HG02623 (cell line): ENCODE results near the gene TMCC3.
"Not testable (repeated sequence)": the region's sequence is repeated elsewhere in the genome, so short reads cannot be mapped to it uniquely, and the experiment has no call there.

Experiments
- ATAC-seq: cut with Tn5 transposase; IDR thresholded peaks from one replicate; pipeline ENCODE4 v1.9.1; 2021; ENCODE audit warnings: moderate library complexity; ENCODE audit not compliant: unreplicated experiment

TMCC3 gene

DNA sequence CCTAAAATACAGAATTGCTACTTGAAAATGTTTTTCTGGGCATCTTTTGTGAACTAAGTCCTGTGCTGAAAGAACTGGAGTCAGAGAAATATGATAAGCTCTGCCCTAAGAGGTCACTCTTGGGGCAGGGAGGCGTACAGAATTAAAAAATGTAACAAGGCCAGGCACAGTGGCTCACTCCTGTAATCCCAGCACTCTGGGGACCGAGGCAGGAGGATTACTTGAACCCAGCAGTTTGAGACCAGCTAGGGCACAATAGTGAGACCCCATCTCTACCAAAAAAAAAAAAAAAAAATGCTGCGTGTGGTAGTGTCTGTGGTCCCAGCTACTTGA lies 46.0 kb downstream of the TMCC3 start:
- no peak for ATAC-seq

DNA sequence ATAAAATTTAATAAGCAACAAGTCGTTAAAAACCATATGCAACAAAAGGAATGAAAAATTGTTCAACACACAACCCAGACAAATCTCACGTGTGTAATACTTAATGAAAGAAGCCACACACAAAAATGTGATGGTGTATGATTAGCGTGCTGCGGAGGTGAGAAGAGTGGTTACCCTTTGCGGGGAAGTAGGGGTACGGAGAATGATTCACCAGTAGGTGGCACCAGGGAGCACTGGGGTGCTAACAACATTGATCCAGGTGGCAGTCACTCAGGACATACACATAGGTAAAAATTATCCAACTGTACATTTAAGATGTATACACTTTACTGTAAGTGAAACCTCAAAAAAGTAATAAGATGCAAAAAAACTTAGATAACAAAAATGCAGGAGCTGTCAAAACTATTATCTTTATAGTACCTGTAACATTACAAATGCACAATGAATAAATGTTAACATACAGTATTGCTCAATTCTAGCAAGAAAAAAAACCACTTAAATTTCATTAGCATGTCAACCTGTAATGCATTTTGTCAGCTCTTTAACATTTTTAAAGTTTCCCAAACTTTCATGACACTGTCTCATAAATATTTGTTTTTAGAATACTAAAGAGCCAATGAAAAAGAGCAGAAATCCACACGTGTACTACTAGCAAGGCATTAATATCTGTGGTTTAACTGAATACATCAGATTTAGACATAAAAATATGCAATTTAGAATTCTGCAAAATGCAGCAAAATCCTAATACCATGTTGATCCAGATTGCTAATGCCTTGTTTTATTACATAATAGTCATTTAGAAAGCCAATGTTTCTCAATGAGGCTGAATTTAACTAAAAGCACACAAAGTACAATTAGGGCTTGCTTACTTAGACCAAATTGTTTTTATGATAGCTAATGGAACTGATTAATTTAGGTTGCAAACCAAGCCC lies 46.7 kb downstream of the TMCC3 start:
- ATAC-seq: no peak

DNA sequence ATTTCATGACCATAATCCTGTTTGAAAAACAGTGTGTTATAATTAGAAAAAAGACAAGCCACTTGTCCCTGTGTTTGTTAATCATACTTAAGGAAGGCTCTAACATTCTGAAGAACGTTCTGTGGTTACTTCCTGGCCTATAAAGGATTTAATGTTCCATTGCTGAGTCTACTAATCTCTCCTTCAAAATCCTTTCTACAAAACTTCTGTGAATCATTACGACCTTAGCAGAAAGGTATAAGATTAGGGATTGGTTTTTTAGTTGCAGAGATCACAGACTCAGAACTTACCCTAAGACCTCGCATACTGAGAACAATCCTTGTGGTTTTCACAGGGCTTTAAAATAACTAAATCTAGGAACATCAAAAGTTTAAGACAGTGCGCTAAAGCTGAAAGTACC lies 48.3 kb downstream of the TMCC3 start:
- no peak for ATAC-seq

DNA sequence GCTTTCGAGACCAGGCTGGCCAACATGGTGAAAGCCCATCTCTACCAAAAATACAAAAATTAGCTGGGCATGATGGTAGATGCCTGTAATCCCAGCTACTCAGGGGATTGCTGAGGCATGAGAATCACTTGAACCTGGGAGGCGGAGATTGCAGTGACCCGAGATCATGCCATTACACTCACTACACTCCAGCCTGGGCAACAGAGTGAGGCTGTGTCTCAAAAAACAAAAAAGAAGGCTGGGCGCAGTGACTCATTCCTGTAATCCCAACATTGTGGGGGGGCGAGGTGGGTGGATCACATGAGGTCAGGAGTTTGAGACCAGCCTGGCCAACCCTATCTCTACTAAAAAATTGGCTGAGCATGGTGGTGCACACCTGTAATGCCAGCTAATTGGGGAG lies 49.0 kb downstream of the TMCC3 start:
- not testable (repeated sequence) for ATAC-seq

DNA sequence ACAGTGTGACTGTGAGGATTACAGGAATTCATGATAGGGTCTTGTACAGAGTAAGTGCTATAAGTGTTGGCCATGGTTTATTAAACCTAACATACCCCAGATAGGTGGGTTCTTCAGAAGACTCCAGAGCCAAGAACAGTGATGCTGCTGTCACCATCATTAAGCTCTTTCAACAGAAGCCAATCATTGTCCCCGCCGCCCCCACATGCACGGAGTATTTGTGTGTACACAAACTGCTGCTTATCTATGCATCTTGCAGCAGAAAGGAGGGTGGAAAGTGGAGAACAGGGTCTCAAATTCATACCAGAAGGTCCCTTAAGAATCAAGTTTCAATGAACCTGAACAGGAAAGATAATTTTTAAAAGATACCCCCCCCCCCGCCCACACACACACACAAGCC lies 51.2 kb downstream of the TMCC3 start:
- no peak for ATAC-seq

DNA sequence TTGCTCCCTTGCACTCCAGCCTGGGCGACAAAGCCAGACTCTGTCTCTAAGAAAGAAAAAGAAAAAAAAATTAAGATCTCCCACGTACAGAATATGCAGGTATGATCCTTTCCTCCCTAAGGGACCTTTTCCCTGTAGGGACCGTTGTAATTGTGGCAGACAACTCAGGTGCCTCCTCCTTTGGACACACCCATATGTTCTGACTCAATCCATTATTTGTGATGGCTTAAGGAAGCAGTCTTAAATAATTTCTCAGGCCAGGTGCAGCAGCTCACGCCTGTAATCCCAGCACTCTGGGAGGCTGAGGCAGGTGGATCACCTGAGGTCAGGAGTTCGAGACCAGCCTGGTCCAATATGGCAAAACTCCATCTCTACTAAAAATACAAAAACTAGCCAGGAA lies 53.1 kb downstream of the TMCC3 start:
- no peak for ATAC-seq

DNA sequence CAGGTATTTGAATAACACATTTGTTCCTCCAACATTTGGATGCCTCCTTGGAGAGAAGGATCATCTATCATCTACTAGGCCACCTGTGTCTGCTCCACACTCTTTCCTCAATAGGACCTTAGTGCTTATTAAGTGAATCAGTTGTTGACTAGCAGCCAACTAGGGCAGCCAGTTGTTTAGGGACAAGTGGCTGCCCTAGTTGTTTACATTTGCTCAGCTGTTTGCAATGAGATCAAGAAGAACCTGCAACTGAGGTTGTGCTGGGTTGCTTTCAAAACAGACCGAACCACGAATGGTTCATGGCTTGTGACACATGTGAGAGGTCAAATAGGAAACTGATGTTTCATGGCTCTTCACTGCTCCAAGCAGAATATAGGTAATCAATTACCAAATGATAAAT lies 53.8 kb downstream of the TMCC3 start:
- no peak for ATAC-seq

DNA sequence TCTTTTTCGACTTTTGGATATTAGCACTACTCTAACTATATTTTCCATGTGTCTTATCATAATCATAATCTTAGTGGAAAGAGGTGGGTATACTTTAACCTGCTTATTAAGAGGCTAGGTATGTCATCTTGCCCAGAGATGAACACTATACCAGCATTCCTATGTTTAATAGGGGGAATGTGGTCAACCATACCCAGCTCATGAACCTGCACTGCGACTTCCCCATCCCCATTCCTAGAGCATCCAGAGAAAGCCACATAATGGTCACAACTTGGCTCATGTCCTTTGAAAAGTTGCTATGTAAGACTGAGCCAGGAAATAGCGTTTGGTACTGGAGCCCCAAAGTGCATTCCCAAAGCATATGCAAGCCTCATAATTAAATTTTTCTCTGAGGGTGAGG lies 55.2 kb downstream of the TMCC3 start:
- ATAC-seq: no peak

DNA sequence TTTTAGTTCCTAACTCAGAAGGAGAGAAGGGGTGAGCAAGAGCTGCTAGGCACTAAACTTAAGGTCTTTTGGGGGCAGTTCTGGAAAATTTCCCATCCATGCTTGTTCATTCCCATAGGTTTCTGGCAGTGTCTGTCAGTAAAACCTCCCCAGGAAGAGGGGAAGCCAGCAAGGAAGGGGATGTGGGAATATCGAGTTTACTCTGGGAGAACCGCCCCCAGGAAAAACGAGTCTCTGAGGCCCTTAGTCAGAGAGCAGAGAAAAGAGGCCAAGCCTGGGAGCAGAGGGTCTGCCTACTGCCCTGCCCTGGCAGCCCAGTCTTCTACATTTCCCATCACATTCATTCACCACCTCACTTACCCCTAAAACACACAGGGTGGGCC lies 55.9 kb downstream of the TMCC3 start:
- no peak for ATAC-seq

DNA sequence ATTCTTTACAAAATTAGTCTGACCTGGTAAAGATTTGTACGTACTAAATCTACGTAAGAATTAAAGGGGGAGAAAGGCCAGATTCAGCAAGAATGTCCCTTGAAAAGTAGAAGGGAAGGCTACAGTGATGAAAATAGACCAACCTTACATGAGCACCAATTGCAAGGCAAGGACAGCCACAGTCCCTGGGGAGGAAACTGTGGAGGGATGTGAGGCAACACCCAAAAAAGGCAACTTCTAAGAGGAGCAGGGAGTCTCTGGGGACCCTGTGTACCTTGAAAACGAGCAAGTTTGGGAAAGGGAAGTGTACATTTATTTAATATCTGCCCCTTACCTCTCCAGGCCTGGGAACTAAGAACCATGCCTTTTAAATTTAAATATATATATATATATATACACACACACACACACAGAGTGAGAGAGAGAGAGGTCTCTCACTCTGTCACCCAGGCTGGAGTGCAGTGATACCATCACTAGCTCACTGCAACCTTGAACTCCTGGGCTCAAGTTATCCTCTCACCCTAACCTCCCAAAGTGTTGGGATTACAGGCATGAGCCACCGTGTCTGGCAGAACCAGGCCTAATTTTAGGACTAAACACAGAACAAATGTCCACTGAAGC lies 56.4 kb downstream of the TMCC3 start:
- ATAC-seq: peak; percentile 48

DNA sequence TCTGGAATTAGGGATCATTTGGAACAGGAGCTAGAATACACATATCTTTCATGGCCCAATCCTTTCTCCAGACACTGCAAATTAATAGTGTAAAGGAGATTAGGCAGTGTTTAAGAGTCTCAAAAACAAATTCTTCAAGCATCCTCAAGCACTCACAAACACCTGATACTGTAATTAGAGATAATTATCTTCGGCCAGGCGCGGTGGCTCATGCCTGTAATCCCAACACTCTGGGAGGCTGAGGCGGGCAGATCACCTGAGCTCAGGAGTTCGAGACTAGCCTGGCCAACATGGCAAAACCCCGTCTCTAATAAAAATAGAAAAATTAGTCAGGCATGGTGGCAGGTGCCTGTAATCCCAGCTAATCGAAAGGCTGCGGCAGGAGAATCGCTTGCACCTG lies 57.6 kb downstream of the TMCC3 start:
- not testable (repeated sequence) for ATAC-seq

DNA sequence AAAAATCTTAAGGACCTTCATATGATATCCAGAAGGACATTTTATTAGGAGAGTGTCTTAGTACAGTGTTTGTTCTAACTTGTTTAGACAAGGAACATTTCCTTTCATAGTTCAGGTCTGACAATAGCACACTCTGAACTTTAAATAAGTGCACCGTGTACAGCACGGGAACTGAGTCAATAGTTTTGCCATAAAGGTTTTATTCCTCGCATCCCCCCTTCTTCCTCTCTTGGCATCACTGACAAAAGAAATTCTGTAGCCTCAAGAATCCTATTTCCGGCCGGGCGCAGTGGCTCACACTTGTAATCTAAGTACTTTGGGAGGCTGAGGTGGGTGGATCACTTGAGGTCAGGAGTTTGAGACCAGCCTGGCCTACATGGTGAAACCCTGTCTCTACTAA lies 58.3 kb downstream of the TMCC3 start:
- ATAC-seq: no peak

DNA sequence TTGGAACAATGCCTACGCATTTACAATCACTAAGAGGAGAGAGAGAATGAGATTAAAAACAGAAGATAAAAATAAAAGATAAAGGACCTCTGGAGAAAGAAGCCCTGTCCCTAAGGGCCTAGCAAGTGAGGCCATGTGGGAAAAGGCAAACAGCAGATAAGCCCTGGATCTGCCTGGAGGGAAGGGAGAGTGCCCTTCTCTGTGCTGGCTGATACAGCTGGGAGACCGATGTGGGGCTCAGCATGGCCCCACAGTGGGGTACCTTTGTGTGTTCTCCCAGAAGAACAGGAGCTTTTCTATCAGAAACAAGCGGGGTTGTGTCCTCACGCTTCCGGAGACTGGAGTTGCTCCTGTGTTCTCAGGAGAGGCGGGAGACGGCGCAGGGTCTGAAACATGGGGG lies 59.9 kb downstream of the TMCC3 start:
- ATAC-seq: no peak

DNA sequence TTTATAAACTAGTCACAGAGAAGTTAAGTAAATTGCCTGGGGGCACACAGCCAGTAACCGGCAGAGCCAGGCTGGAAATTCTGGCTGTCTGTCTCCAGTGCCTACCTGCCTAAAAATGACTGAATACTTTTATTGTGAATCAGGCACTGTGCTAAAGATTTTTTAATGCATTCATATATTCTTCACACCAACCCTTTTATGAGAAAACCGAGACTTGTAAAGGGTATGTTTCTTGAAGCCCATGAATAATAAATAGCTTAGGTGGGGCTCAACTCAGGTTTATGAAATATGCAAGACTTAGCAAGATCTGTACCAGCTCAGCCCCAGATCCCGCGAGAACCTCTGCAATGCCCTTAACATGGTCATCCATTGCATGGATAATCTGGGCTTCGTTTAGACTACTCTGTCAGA lies 60.8 kb downstream of the TMCC3 start:
- no peak for ATAC-seq

DNA sequence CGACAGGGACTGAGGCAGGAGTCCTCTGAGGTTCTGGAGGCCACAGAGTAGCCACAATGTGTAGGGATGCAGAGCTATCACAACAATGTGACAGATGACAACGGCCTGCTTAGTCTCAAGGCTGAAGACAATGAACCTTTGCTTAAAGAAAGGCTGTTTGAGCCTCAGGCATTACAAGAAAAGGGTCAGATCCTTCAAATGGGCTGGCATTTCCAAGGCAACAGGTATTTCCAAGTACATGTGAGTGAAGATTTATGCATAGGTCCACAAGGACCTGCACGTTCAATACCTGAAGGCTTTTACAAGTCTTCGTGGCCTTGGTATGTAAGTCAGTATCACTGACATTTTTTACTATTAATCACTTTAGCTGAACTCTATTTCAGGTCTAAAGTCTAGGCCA lies 62.0 kb downstream of the TMCC3 start:
- ATAC-seq: no peak

DNA sequence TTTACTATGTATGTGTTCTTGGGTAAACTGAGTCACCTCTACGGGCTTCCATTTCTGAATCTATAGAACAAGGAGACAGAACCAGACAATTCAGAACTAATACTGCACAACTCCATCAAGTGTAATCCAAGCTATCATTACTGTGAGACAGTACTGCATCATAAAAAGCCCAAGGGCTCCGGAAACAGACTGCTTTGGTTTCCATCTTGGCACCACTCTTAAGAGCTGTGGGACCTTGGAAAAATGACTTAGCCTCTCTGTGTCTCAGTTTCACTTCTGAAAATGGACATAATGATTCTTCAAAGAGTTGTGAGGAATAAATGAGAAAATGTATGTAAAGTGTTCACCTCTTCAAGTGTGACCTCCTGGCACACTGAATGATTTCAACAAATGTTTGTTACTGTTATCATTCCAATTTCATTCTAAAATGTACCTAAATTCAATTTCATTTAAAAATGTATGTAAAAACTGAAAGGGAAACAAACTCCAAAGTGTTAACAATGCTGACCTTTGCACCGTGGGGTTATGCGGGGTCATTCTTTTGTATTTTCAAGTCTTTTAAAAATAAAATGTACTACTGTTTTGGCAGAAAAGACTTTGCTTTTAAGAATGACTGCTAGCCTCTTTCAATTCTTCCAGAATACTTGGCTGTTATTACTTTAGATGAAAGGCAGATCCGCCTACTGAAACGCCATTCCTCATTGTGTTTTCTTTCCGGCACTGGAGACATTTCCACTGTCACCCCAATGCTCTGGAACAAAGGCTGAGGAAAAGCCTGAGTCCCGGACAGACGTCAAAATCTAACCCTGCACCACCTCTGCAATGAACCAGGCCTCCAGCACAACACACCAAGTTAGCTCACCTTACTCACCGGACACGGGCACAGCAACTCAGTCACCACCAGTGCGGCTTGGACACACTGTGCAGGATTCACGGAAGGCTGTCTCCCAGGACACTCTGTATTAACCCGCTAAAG lies 62.8 kb downstream of the TMCC3 start:
- no peak for ATAC-seq

DNA sequence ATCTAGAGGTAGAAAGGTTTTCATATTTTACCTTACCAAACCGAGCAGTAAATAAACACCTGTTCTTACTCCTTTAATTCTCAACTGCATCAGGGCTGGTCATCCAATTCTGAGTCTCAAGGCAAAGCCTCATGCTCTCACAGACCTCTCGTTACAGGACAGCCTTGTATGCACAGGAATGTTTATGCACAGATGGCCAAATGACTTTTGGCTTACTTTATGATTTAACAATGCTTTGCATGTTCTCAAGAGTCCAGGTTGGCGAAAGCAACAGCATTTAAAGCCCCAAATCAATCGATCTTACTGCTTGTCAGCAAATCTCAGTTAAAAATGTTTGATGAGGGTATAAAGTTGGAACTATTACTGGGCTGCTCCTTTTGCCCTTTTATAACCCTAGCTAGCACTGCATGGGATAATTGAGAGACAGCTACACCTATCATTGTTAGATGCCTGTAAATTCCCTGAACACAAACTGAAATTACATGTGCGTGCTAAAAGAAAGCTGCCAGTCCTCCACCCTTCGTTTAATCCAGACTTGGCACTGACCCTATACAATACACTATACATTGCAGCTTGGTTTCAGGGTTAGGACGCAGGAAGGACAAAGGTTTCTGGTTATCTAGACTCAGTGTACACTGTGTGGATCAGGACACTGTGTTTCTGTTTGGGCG lies 63.6 kb downstream of the TMCC3 start:
- no peak for ATAC-seq

DNA sequence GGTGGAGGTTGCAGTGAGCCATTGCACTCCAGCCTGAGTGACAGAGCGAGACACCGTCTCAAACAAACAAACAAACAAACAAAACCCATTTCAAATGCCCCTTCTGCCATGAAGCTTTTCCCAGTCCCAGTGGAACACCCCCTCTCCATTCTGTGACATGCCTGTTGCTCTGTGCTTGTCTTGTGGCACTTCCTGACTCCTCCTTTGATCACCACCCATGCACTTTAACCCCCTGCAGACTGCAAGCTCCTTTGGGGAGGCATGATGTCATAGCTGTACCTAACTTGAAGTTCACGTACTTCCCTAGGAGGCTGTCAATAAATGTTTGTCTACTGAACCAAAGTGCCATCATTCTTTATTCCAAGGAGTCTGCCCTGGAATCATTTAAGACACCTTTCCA lies 64.7 kb downstream of the TMCC3 start:
- no peak for ATAC-seq

DNA sequence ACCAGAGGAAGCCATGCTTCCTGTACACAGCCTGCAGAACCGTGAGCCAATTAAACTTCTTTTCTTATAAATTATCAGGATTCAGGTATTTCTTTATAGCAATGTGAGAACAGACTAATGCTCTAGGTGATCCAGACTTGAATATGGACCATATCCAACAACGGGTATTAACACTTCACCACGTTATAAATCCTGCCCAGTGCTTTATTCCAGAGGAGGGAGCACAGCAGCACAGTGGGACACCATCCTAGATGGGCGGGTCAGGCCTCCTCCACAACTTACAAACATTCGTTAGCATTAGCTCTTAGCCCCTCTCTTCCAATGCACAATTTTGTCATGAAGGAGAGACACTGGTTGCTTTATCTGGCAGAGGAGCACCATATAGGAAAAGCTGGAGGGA lies 66.0 kb downstream of the TMCC3 start:
- no peak for ATAC-seq

DNA sequence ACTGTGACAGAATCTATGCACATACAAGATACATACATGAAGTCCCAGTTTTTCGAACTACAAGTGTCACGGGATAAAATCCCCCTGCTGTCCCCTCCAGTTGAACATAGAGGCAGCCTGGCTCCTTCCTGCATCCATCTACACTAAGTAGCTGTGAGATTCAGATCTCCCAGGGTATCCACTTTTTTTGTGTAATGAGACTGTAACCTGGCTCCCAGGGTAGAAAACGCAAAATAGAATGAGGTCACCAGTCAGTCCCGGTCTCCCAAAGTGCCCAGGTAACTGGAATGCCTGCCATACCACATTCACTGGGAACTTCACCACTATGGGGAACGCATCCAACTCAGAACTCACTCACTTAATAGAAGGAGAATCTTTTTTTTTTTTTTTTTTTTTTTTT lies 67.8 kb downstream of the TMCC3 start:
- ATAC-seq: no peak
